ENCODE data around the gene ETV6.

ETV6 gene

GRCh38 chr12:11746024-11746771, 96.7 kb downstream of the ETV6 start:
- peak; percentile 66 for DNase-seq

- DNase-seq: no peak
These were observed 97.7 kb downstream of the ETV6 start for GRCh38 chr12:11746940-11747716.

GRCh38 chr12:11747969-11748368, 98.5 kb downstream of the ETV6 start:
- DNase-seq: no peak

- DNase-seq: no peak
These were observed 99.4 kb downstream of the ETV6 start for GRCh38 chr12:11748903-11749302.

- DNase-seq: peak; percentile 62
These were observed 100.6 kb downstream of the ETV6 start for GRCh38 chr12:11749943-11750690.

- DNase-seq: no peak
These were observed 103.1 kb downstream of the ETV6 start for GRCh38 chr12:11752403-11753149.

- DNase-seq: no peak
These were observed 103.7 kb downstream of the ETV6 start for GRCh38 chr12:11753150-11753499.

- no peak for DNase-seq
These were observed 104.4 kb downstream of the ETV6 start for GRCh38 chr12:11753826-11754225.

- DNase-seq: no peak
These were observed 104.8 kb downstream of the ETV6 start for GRCh38 chr12:11754256-11754655.

GRCh38 chr12:11755302-11755930, 105.9 kb downstream of the ETV6 start:
- DNase-seq: no peak

- DNase-seq: no peak
These were observed 106.5 kb downstream of the ETV6 start for GRCh38 chr12:11756022-11756421.

- no peak for DNase-seq
These were observed 107.0 kb downstream of the ETV6 start for GRCh38 chr12:11756523-11756922.

GRCh38 chr12:11757095-11757494, 107.6 kb downstream of the ETV6 start:
- no peak for DNase-seq

GRCh38 chr12:11757531-11757930, 108.1 kb downstream of the ETV6 start:
- no peak for DNase-seq

- DNase-seq: no peak
These were observed 108.6 kb downstream of the ETV6 start for GRCh38 chr12:11758087-11758486.

GRCh38 chr12:11758510-11759493, 109.3 kb downstream of the ETV6 start:
- peak; percentile 63 for DNase-seq

- no peak for DNase-seq
These were observed 110.0 kb downstream of the ETV6 start for GRCh38 chr12:11759494-11759878.

GRCh38 chr12:11759899-11760298, 110.4 kb downstream of the ETV6 start:
- no peak for DNase-seq

GRCh38 chr12:11761869-11762567, 112.5 kb downstream of the ETV6 start:
- no peak for DNase-seq

GRCh38 chr12:11762723-11763326, 113.4 kb downstream of the ETV6 start:
- no peak for DNase-seq

Data from CD4-positive, alpha-beta T cell treated with Interferon gamma for 1 hour (primary cell).